Stimulated activated naive CD8-positive, alpha-beta T cell treated with anti-CD3 and anti-CD28 coated beads, Interleukin-15, amount 100 ng/mL, for 72 hours (primary cell): ENCODE data around the gene CELF4.

Source experiments
- ATAC-seq: fragments of 150-1000 bp; cut with Tn5 transposase; 2 replicates; pipeline ENCODE4 v1.10.0; 2021; ENCODE audit warnings: mild to moderate bottlenecking, moderate library complexity
- DNase-seq, 2 donors: peaks; one replicate each; pipeline ENCODE4 v3.0.0; 2021 to 2022
- H3K27ac Mint-ChIP-seq, 2 donors: one replicate each; pipeline ENCODE4 v1.8.0; 2022; ENCODE audit warnings: mild to moderate bottlenecking in 2 of 2, mixed read lengths in 2 of 2, moderate library complexity in 2 of 2
- H3K27me3 Mint-ChIP-seq: one replicate; pipeline ENCODE4 v1.8.0; 2022; ENCODE audit warnings: mixed read lengths
- H3K4me1 Mint-ChIP-seq: one replicate; pipeline ENCODE4 v1.8.0; 2022; ENCODE audit warnings: mild to moderate bottlenecking, mixed read lengths
- H3K4me3 Mint-ChIP-seq, 2 donors: one replicate each; pipeline ENCODE4 v1.8.0; 2022; ENCODE audit warnings: mild to moderate bottlenecking in 2 of 2, mixed read lengths in 2 of 2, moderate library complexity in 1 of 2
- H3K9me3 Mint-ChIP-seq, 2 donors: one replicate each; pipeline ENCODE4 v1.8.0; 2022; ENCODE audit warnings: mixed read lengths in 2 of 2

CELF4 gene

GRCh38 chr18:37265382-37265781 is 300.2 kb downstream of the CELF4 start:
- no peak for ATAC-seq
- no peak for DNase-seq
- no peak overlapping the region for H3K4me3 Mint-ChIP-seq
- H3K27ac Mint-ChIP-seq: no peak overlapping the region
- H3K4me1 Mint-ChIP-seq: no peaks in the 10 kb centered on the region
- peaks cover 4 to 14% of the 10 kb centered on the region in 2 donors for H3K9me3 Mint-ChIP-seq
- H3K27me3 Mint-ChIP-seq: peaks cover 20% of the 10 kb centered on the region

DNA sequence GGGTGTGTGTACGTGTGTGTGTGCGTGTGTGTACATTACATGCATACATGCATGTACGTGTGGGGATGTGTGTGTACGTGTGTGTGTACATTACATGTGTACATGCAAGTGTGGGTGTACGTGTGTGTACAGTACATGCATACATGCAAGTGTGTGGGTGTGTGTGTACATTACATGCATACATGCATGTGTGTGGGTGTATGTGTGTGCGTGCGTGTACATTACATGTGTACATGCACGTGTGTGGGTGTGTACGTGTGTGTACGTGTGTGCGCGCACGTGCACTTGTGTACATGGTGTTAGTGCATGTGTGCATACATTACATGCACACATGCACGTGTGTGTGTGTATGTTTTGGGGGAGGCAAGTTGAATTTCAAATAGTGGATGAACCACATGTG is 300.6 kb downstream of the CELF4 start:
- Mint-ChIP-seq H3K4me3 (no peak overlapping the region), H3K27ac (no peak overlapping the region), H3K9me3 (peaks cover 0 to 9% of the 10 kb centered on the region in 2 donors), H3K4me1 (no peaks in the 10 kb centered on the region), H3K27me3 (peaks cover 20% of the 10 kb centered on the region)
- DNase-seq (no peak), ATAC-seq (no peak)

DNA sequence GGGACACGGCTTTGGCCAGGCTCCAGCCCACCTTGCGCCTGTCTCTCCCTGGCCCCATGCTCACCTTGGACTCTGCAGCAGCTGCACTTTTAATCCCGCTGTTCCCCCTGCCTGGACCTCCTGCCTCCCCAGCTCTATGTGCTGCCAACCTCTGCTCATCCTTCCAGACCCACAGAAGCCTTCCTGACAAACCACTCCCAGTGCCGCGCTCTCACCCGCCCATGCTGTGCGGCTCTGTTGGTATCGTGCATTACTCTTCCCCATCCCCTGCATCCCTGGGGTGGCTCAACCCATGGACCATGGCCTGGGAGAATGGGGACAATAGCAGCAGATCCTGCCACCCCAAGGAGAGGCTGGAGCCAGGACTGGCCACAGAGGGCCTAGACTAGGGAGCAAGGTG is 303.6 kb downstream of the CELF4 start:
- H3K27me3 Mint-ChIP-seq: peaks cover 41% of the 10 kb centered on the region
- no peak for ATAC-seq
- H3K4me1 Mint-ChIP-seq: peaks cover 6% of the 10 kb centered on the region
- H3K9me3 Mint-ChIP-seq: no peaks in the 10 kb centered on the region
- H3K4me3 Mint-ChIP-seq: no peak overlapping the region
- no peak for DNase-seq
- no peak overlapping the region for H3K27ac Mint-ChIP-seq

DNA sequence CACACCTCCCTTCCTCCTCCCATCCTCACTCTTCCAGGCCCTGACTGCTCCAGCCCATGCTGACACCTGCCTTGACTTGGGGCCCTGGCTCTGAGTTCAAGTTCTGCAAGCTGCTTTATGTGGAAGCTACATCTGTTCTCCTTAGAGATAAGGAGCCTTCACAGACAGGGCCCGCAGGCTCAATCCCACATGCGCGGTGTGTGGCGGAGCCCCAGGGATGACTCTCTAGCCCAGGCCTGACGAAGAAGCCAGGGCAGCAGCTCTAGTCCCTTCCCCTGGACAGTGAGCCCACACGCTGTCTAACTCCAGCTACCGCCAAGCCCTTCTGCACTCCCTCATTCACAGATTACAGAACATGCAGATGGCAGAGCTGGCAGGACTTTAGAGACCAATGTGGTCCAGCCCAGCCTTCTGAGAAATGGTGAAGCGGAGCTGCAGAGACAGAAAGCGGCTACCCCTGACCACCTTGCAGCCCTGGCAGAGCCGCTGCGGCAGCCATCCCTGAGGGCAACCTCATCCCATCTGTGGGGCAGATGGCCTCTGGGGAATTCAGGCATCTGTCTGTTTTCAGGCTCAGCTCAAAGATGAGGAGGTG is 304.3 kb downstream of the CELF4 start:
- H3K9me3 Mint-ChIP-seq: no peaks in the 10 kb centered on the region
- H3K27me3 Mint-ChIP-seq: peaks cover 47% of the 10 kb centered on the region
- peaks cover 6% of the 10 kb centered on the region for H3K4me1 Mint-ChIP-seq
- H3K4me3 Mint-ChIP-seq: no peak overlapping the region
- no peak for ATAC-seq
- no peak overlapping the region for H3K27ac Mint-ChIP-seq
- no peak for DNase-seq

- Mint-ChIP-seq H3K27ac (no peak overlapping the region), H3K27me3 (peaks cover 56% of the 10 kb centered on the region), H3K4me3 (no peak overlapping the region), H3K4me1 (peaks cover 6% of the 10 kb centered on the region), H3K9me3 (no peaks in the 10 kb centered on the region)
- ATAC-seq (no peak), DNase-seq (no peak)
Measured at GRCh38 chr18:37260367-37261093, 305.1 kb downstream of the CELF4 start.

- DNase-seq: no peak
- ATAC-seq: no peak
- Mint-ChIP-seq H3K27me3 (peaks cover 57% of the 10 kb centered on the region), H3K27ac (no peak overlapping the region), H3K9me3 (no peaks in the 10 kb centered on the region), H3K4me3 (no peak overlapping the region), H3K4me1 (peaks cover 7% of the 10 kb centered on the region)
Measured at GRCh38 chr18:37259711-37260110, 305.9 kb downstream of the CELF4 start.

GRCh38 chr18:37258819-37259218 is 306.8 kb downstream of the CELF4 start:
- Mint-ChIP-seq H3K27me3 (peaks cover 62% of the 10 kb centered on the region), H3K4me3 (no peak overlapping the region), H3K4me1 (peaks cover 11% of the 10 kb centered on the region), H3K27ac (no peak overlapping the region), H3K9me3 (no peaks in the 10 kb centered on the region)
- DNase-seq (no peak), ATAC-seq (no peak)

DNA sequence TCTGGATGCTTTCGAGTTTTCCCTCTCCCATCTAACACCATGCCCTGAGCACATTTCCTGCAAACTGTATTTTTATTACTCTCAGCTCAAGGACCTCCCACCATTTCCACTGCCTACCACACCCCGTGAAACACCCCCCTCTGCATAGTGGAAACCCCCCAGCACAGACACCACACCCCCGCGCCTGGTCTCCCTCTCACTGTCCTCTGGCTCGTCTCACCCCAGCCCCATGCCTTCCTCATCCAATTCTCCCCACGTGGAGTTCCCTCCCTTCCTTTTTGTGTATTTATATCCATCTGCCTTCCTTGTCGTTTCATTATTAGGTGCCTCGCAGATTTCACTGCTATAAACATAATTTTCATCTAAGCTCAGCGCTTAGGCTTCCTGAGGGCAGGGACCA is 307.5 kb downstream of the CELF4 start:
- Mint-ChIP-seq H3K27ac (peak overlapping the region in 1 of 2 donors; percentile 29), H3K9me3 (no peaks in the 10 kb centered on the region), H3K4me1 (peaks cover 11% of the 10 kb centered on the region), H3K27me3 (peaks cover 69% of the 10 kb centered on the region), H3K4me3 (no peak overlapping the region)
- DNase-seq (no peak), ATAC-seq (no peak)

GRCh38 chr18:37254973-37255372 is 310.6 kb downstream of the CELF4 start:
- peaks cover 17% of the 10 kb centered on the region for H3K4me1 Mint-ChIP-seq
- peak overlapping the region; percentile 51 to 69 for H3K4me3 Mint-ChIP-seq
- peaks cover 87% of the 10 kb centered on the region for H3K27me3 Mint-ChIP-seq
- ATAC-seq (no peak), DNase-seq (no peak)
- H3K27ac Mint-ChIP-seq: no peak overlapping the region
- no peaks in the 10 kb centered on the region for H3K9me3 Mint-ChIP-seq

- Mint-ChIP-seq H3K4me3 (peak overlapping the region; percentile 51 to 69), H3K9me3 (peaks cover 0 to 4% of the 10 kb centered on the region in 2 donors), H3K27me3 (peaks cover 92% of the 10 kb centered on the region), H3K4me1 (peaks cover 17% of the 10 kb centered on the region), H3K27ac (peak overlapping the region in 1 of 2 donors; percentile 63)
- ATAC-seq (peak; percentile 45), DNase-seq (no peak)
Measured at GRCh38 chr18:37254236-37254754, 311.3 kb downstream of the CELF4 start.

GRCh38 chr18:37253394-37254235 is 312.0 kb downstream of the CELF4 start:
- no peak for DNase-seq
- H3K9me3 Mint-ChIP-seq: peaks cover 0 to 8% of the 10 kb centered on the region in 2 donors
- peak; percentile 47 for ATAC-seq
- H3K4me3 Mint-ChIP-seq: peak overlapping the region; percentile 27 to 62
- no peak overlapping the region for H3K27ac Mint-ChIP-seq
- H3K27me3 Mint-ChIP-seq: peaks cover 95% of the 10 kb centered on the region
- H3K4me1 Mint-ChIP-seq: peaks cover 15% of the 10 kb centered on the region

GRCh38 chr18:37252854-37253393 is 312.7 kb downstream of the CELF4 start:
- Mint-ChIP-seq H3K27me3 (peaks cover 88% of the 10 kb centered on the region), H3K9me3 (peaks cover 0 to 8% of the 10 kb centered on the region in 2 donors), H3K27ac (peak overlapping the region in 1 of 2 donors; percentile 13), H3K4me1 (peaks cover 11% of the 10 kb centered on the region), H3K4me3 (peak overlapping the region in 1 of 2 donors; percentile 17)
- no peak for DNase-seq
- ATAC-seq: no peak

DNA sequence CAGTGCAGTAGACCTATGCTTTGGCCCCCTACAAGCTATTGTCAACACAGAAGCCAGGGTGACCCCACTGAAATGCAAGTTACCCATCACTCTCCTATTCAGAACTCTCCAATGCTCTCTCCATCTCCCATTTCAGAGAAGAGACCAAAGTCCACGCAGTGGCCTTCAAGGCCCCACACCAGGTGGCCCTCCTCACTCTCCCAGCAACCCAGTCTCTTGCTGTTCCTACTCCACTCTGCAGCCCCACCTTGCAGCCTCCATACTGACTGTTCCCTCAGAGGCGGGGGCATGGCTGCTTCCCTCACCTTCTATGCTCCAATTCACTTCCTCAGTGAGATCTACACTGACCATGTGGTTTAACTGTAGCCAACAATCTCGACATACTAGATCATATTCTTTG is 313.3 kb downstream of the CELF4 start:
- H3K9me3 Mint-ChIP-seq: peaks cover 0 to 8% of the 10 kb centered on the region in 2 donors
- peaks cover 11% of the 10 kb centered on the region for H3K4me1 Mint-ChIP-seq
- DNase-seq: no peak
- H3K27ac Mint-ChIP-seq: no peak overlapping the region
- peaks cover 82% of the 10 kb centered on the region for H3K27me3 Mint-ChIP-seq
- no peak for ATAC-seq
- H3K4me3 Mint-ChIP-seq: no peak overlapping the region

DNA sequence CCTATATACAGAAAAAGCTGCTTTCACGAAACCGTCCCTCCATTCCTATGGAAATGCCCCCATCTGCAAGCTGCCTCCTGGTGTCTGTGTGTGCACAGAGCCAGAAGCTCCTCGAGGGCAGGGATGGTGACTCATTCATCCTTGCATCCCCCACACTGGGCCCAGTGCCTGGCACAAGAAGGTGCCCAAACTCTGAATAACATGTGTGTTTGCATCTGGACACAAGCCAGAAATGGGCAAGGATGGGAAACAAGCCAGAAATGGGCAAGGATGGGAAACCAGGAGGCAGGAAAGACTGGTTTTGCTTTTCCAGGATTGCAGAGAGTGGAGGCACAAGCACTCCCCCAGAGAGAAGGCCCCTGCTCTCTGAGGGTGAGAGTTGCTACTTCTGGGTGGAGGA is 313.9 kb downstream of the CELF4 start:
- Mint-ChIP-seq H3K4me3 (no peak overlapping the region), H3K4me1 (peaks cover 11% of the 10 kb centered on the region), H3K27me3 (peaks cover 76% of the 10 kb centered on the region), H3K9me3 (peaks cover 3 to 15% of the 10 kb centered on the region in 2 donors), H3K27ac (no peak overlapping the region)
- ATAC-seq (no peak), DNase-seq (no peak)

GRCh38 chr18:37249895-37250618 is 315.5 kb downstream of the CELF4 start:
- Mint-ChIP-seq H3K9me3 (peaks cover 5 to 15% of the 10 kb centered on the region in 2 donors), H3K4me1 (peaks cover 11% of the 10 kb centered on the region), H3K4me3 (no peak overlapping the region), H3K27me3 (peaks cover 66% of the 10 kb centered on the region), H3K27ac (no peak overlapping the region)
- ATAC-seq (no peak), DNase-seq (no peak)
